Heart left ventricle (tissue), 13 donors: ENCODE data around the gene NWD2.

Experiments used
- CTCF ChIP-seq, 12 donors: fragments of 200-600 bp; sonication (generic) in 4 of 12; IDR thresholded peaks; one replicate each; pipeline versions ENCODE4 v1.5.0 to v1.8.0; 2018 to 2022; ENCODE audit warnings: antibody characterized with exemption in 12 of 12, mild to moderate bottlenecking in 5 of 12
- POLR2A ChIP-seq, 2 donors: fragments of 450-650 bp; IDR thresholded peaks; one replicate each; pipeline ENCODE4 v1.6.1; 2017; ENCODE audit warnings: antibody characterized with exemption in 2 of 2, mild to moderate bottlenecking in 2 of 2, moderate library complexity in 2 of 2
- donor health status: ischemic (EF 13 %, LVEDD 7.1; RV severe dilation, severe dysfunction).
- donor health status: DM: no; HTN: yes; CAD: no.
- donor health status: DM: no; HTN: no; CAD: no.
- donor health status: ischemic (EF 25% LVEDD 6.9; RV normal size, moderate dysfunction).
- donor health status: ischemic (EF 25% LVEDD 5.7; RV mildly dilated, moderate dysfunction).
- donor health status: ischemic (EF 35%, LVEDD 5.7; RV mildly dilated, moderate dysfunction).
- donor health status: nonischemic (EF 11% LVEDD 7.7; RV severe dilation, severe dysfunction).
- donor health status: DM: yes; HTN: yes; CAD: no.
- donor health status: PGD.
- donor health status: ischemic (EF 29% LVEDD 5.4; RV normal size, mild dysfunction).
- donor health status: nonischemic (EF 23%, LVEDD 6.1; RV moderate dilation, normal function).

- TF ChIP-seq CTCF (IDR thresholded peaks at IDR 0.05), result no peak
- no peak for TF ChIP-seq POLR2A (IDR thresholded peaks at IDR 0.05)
Measured at GRCh38 chr4:37421614-37422013, 177.1 kb downstream of the NWD2 start.
